ENCODE data around the gene TRIM38.
"Not testable (repeated sequence)": the region's sequence is repeated elsewhere in the genome, so short reads cannot be mapped to it uniquely, and the experiment has no call there.

The TRIM38 gene

DNA sequence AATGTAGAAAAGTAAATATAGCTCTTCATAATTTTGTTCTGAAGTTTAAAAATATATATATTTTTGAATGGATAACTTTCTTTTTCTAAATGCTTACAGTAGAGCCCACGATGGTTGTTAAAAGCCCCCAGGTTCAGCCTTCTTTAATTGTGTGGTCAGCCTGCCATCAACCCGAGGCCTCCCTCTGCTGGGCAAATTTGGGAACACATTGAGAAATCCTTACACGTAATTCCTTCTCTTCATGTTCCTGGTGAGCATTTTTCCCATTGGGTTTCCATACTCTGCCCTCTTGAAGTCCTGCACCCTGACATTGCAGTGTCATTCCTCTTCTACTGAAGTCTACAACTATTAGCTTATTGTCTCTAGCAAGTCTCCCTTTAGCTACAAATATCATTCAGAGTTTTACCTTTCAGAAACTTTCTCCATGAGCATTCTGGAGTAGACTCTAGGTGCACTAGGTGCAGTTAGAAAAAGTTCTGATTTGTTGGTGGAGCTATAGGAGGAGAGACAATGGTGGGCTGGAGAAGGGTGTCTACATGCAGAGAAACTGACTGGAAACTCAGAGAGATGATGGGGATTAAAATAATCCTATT is 40.6 kb downstream of the TRIM38 start:
- DNase-seq (ENCODE audit: low read depth in 1 of 2, low spot score in 1 of 2): peak in 1 of 2 donors; percentile 25

- no peak for DNase-seq (ENCODE audit: low read depth in 1 of 2, low spot score in 1 of 2)
Observed at GRCh38 chr6:26006086-26006939, 43.7 kb downstream of the TRIM38 start.

DNA sequence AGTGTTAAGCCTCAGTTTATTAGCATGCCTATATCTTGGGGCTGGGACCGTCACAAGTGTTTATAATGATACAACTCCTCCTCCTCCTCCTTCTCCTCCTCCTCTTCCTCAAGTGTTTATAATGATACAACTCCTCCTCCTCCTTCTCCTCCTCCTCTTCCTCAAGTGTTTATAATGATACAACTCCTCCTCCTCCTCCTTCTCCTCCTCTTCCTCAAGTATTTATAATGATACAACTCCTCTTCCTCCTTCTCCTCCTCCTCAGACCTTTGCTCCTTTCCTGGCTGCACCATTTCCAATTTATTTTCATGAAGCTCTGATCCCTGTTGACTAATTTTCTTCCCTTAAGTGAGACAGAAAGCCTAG is 44.3 kb downstream of the TRIM38 start:
- not testable (repeated sequence) for DNase-seq (ENCODE audit: low read depth in 1 of 2, low spot score in 1 of 2)

DNA sequence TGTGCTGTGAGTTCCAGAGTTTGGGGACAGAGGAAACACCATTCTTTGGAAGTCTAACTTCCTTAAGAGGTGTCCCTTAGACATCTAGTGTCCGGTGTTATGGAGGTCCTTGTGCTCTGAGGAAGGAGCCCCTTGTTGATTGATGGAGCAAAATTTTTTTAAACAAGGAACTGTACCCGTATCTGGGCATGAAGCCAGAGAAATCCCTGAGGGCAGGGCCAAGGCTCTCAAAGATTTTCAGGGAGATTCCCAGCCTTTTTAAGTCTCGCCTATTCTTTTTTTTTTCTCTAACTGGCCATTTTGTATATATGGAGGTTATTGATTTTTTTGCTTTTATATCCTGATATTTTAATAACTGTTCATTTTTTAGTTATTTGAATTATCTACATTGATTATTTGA is 45.9 kb downstream of the TRIM38 start:
- DNase-seq (ENCODE audit: low read depth in 1 of 2, low spot score in 1 of 2): no peak

DNA sequence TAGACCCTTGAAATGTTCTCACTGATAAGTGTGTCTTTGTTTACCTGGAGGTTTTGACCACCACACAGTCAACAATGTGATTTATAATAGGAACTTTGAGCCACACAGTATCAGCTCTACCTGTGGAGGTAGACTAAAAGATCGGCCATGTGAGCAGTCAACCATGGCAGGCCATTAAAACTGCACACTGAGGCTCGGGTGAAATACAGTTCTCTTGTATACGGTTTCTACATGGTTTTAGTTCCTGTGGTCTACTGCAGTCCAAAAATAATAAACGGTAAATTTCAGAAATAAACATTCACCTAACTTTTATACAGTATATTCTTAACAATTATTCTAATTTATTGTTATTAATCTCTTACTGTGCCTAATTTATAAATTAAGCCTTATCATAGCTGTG is 47.2 kb downstream of the TRIM38 start:
- no peak for DNase-seq (ENCODE audit: low read depth in 1 of 2, low spot score in 1 of 2)

- DNase-seq (ENCODE audit: low read depth in 1 of 2, low spot score in 1 of 2): no peak
Observed at GRCh38 chr6:26012061-26012460, 49.5 kb downstream of the TRIM38 start.

GRCh38 chr6:26014386-26014785 is 51.8 kb downstream of the TRIM38 start:
- not testable (repeated sequence) for DNase-seq (ENCODE audit: low read depth in 1 of 2, low spot score in 1 of 2)

DNA sequence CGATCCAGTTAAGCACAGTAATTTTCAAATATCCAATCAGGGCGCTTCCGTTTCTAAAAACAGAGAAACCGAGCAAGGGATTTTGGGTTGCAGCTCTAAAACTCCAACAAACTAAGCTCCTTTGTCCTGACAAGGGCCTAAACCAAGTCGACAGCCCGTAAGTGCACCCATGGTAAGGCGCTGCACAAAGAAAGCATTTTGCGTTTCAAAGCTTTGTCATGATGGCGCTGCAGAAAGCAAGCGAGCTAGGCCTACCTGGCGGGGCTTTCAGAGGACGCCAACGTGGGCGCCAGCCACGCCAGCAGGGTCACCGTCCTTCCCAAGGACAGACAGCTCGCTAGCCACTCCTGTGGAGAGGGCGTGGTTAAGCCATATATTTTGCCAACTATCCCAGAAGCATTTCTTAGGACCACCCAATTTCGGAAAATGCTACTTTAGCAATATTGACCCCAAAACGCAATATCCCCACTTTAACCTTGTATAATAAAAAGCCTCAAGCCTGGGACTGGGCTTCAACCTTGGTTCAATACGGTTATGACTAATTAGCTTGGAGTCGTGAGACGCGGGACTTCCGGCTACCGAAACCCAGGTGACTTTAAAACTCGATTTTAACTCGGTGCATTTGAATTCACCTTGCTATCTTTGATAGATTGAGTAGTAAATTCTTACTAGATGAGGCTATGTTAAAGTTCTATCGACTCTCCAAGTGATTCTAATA is 53.8 kb downstream of the TRIM38 start:
- no peak for DNase-seq (ENCODE audit: low read depth in 1 of 2, low spot score in 1 of 2)

- no peak for DNase-seq (ENCODE audit: low read depth in 1 of 2, low spot score in 1 of 2)
Observed at GRCh38 chr6:26016963-26017631, 54.5 kb downstream of the TRIM38 start.

- peak; percentile 58 to 79 for DNase-seq (ENCODE audit: low read depth in 1 of 2, low spot score in 1 of 2)
Observed at GRCh38 chr6:26017632-26017966, 55.0 kb downstream of the TRIM38 start.

GRCh38 chr6:26019261-26019830 is 56.7 kb downstream of the TRIM38 start:
- no peak for DNase-seq (ENCODE audit: low read depth in 1 of 2, low spot score in 1 of 2)

GRCh38 chr6:26019967-26020328 is 57.3 kb downstream of the TRIM38 start:
- no peak for DNase-seq (ENCODE audit: low read depth in 1 of 2, low spot score in 1 of 2)

DNA sequence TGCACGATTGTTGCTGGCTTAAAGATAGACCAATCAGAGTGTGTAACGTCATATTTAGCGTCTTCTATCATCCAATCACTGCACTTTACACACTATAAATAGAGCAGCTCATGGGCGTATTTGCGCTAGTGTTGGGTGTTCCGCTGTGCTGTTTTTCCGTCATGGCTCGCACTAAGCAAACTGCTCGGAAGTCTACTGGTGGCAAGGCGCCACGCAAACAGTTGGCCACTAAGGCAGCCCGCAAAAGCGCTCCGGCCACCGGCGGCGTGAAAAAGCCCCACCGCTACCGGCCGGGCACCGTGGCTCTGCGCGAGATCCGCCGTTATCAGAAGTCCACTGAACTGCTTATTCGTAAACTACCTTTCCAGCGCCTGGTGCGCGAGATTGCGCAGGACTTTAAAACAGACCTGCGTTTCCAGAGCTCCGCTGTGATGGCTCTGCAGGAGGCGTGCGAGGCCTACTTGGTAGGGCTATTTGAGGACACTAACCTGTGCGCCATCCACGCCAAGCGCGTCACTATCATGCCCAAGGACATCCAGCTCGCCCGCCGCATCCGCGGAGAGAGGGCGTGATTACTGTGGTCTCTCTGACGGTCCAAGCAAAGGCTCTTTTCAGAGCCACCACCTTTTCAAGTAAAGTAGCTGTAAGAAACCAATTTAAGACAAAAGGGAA is 57.9 kb downstream of the TRIM38 start:
- peak; percentile 44 to 71 for DNase-seq (ENCODE audit: low read depth in 1 of 2, low spot score in 1 of 2)

- peak in 1 of 2 donors; percentile 19 for DNase-seq (ENCODE audit: low read depth in 1 of 2, low spot score in 1 of 2)
Observed at GRCh38 chr6:26021001-26021349, 58.4 kb downstream of the TRIM38 start.

DNA sequence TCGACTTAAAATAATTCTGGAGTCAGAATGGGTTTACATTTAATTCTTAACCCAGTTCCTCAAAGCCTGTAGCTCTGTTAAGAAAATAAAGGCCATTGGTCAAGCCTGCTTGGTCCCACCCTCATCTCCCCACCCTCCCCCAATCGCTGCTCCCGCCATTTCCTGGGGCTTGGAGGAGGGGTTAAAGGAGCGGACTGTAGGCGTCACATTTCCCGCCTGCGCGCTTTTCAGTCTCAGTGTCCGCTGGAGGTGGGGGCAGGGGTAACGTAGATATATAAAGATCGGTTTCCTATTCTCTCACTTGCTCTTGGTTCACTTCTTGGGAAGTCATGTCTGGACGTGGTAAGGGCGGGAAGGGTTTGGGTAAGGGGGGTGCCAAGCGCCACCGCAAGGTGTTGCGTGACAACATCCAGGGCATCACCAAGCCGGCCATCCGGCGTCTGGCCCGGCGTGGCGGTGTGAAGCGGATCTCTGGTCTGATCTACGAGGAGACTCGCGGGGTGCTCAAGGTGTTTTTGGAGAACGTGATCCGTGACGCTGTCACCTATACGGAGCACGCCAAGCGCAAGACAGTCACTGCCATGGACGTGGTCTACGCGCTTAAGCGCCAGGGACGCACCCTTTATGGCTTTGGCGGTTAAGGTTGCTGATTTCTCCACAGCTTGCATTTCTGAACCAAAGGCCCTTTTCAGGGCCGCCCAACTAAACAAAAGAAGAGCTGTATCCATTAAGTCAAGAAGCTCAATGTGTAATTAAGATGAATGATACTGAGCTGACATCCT is 58.9 kb downstream of the TRIM38 start:
- DNase-seq (ENCODE audit: low read depth in 1 of 2, low spot score in 1 of 2): peak; percentile 57 to 81

DNA sequence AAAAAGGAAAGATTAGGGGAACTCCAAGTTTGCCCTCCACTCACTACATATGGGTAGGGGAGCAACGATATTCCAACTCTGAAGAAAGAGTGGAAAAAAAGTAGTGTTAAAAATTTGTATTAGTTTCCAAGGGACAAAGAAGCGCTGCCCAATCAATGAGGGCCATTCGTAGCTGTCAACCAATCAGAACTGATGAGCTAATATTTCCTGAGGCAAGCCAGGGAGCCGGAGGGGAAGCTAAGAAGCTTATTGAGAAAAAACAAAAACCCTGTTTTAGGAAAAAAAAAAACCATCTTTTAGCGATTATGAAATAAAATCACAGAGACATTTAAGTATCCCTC is 59.5 kb downstream of the TRIM38 start:
- peak in 1 of 2 donors; percentile 36 for DNase-seq (ENCODE audit: low read depth in 1 of 2, low spot score in 1 of 2)

- DNase-seq (ENCODE audit: low read depth in 1 of 2, low spot score in 1 of 2): no peak
Observed at GRCh38 chr6:26022737-26023136, 60.1 kb downstream of the TRIM38 start.

GRCh38 chr6:26024651-26025046 is 62.0 kb downstream of the TRIM38 start:
- DNase-seq (ENCODE audit: low read depth in 1 of 2, low spot score in 1 of 2): no peak

DNA sequence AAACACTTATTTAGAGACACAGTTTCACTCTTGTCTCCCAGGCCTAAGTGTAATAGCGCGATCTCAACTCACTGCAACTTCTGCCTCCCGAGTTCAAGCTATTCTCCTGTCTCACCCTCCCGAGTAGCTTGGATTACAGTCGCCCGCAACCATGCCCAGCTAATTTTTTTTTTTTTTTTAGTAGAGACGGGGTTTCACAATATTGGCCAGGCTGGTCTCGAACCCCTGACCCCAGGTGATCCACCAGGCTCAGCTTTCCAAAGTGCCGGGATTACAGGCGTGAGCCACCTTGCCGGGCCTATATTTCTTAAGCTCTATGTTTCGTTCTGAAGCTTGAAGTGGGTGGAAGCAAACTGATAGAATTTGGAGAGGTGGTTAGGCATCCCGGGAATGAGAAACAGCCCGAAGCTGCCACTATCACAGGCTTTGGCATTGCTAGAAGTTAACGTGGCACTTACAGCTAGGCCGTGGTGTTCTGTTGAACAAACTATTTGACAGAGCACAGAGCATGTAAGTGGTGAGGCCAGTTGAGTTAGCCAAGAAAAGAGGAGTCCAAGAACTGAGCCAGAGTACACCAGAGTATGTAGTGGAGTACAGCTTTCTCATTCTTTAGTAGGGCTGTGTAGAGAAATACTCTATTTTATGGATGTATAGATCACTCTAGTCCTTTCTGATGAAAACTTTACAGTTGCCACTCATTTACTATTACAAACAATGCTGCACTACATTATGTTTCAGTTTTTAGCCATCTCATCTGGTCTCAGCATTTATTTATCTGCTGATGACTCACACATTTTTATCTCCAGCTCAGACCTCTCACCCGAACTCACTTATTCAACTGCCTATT is 62.7 kb downstream of the TRIM38 start:
- no peak for DNase-seq (ENCODE audit: low read depth in 1 of 2, low spot score in 1 of 2)
